Stimulated activated CD8-positive, alpha-beta memory T cell treated with anti-CD3 and anti-CD28 coated beads, Interleukin-4, amount 100 ng/mL, for 1 hour (primary cell): ENCODE measurements around the gene YWHAB.
"Not testable (repeated sequence)": the region's sequence is repeated elsewhere in the genome, so short reads cannot be mapped to it uniquely, and the experiment has no call there.

Experiments used
- DNase-seq, 2 donors: peaks; one replicate each; pipeline ENCODE4 v3.0.0-alpha.2; 2020; ENCODE audit warnings: low read depth in 2 of 2, low spot score in 1 of 2

YWHAB gene

DNA sequence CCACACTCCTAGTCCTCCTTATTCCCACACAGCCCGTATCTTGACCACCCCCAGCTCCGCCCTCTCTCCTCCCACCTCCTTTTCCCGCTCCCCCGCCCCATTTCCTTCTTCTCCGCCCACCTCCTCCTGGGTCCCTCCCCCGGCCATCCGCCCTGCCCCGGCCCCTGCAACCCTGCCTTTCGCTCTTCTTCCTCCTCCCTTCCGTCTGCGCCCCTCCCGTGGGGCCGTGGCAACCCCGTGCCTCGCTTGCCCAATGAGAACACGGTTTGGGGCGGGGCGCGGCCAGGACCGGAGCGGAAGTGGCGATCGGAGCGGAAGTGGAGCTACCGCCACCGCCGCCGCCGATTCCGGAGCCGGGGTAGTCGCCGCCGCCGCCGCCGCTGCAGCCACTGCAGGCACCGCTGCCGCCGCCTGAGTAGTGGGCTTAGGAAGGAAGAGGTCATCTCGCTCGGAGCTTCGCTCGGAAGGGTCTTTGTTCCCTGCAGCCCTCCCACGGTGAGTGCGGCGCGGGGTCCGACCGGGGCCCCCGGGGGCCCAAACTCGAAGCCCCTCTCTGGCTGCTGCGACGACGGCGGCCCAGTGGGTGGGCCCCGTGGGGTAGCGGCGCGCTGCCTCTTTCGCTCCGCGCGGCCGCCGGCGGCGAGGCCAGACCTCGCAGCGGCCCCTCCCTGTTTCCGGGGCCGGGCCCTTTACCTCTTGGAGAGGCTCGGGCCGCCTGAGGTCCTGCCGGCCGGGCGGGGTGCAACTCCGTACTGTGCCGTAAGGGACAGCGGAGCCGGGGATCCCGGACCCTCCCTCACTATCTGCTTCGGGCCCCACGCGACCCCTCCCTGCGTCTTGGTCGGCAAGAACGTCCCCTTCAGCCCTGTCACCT, at the start of gene YWHAB:
TSS of gene YWHAB (plus strand) at position 314 of the 874 bp plus-strand sequence. CDS start 15,829 bp downstream, outside the sequence.
- peak; percentile 91 to 97 for DNase-seq

DNA sequence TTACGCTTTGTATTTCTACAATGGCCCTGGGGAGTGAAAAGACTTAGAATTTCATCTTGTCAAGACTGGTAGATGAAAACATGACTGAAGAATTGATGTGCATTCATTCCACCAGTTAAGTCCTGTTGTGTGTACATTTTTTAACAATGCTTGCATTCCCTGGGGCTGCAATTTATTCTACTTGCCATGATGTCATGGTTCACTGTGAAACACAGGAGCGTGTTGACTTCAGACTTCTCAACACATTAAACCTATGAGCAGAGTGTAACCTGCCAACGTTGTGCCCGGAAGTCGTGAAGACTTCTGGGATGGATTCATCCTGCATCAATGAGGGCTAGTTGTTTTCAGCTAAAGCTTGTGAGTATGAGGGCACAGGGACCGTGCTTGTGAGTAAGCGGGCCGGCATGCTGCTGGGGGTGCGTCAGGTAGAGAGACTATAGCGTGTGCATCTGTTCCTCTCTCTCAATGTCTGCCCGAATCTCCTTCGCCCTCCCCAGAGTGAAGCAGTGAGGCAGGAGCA, 48.8 kb upstream of the YWHAB start:
- DNase-seq = no peak

GRCh38 chr20:44837946-44838345, 47.6 kb upstream of the YWHAB start:
- DNase-seq = no peak

DNA sequence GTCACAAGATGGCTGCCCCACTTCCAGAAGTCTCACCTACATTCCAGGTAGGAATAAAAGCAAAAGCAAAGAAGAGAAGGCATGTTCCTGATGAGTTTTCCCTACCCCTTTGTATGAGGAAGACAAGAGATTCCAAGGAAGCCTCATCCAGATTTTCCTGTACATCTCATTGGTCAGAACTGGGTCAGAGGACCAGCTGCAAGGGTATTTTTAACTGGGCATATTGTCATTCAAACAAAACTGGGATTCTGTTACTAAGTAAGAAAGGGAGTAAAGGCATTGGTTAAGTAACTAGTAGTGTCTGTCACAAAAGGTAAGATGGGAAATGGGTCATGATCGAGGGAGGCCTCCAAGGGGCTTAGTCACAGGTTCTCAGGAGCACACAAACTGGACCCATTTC, 47.0 kb upstream of the YWHAB start:
- DNase-seq = no peak

DNA sequence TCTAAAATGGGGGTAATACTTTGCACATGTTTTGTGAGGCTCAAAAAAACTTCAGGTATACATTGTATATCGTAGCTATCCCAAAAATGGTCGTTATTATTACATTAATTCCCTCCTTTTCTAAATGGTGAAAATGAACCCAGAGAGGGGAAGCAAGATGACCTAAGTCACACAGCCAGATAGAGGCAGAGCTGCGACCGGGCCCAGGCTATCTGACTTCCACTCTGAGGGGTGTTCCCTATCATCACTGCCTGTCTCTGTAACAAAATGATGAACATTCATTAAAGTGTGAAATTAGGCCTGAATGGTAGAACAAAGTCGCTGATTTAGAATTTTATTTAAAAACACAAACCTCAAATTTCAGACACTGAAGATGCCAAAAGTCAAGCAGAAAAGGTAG, 46.0 kb upstream of the YWHAB start:
- DNase-seq = no peak

DNA sequence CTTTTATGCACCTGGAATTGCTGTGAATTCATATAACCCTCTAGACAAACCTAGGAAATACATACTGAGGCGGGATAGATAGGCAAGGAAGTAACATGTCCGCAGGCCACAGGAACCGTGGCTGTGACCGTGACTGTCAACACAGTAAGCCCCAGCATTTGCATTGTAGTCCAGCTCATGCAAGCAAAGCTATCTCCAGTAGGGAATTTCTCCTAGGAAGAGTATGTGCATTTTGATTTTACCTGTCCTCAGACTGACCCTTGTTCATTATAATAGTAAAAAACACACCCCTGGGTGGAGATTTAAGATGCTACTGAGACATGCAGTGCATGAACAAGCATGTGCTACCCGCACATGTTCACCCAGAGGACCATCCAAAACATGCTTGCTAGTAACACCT, 44.7 kb upstream of the YWHAB start:
- DNase-seq = no peak

DNA sequence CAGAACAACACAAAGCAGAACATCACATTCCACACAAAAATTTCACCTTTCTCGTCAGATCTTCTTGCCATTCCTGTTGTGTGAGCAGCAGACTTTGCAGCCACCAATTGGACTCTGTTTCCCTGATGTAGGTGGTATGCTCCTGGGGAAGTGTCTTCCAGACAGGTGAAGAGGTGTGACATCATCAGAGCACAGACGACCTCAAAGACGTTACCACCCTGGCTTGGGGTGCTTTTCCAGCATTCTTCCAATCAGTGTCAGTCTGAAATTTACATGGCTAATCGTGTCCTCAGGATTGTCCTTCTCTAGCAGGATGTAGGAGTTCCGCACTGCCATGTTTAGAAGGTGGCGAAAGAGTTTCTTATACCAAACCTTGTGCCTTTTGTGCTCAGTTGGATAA, 43.5 kb upstream of the YWHAB start:
- DNase-seq = no peak

- DNase-seq = no peak
Measured at GRCh38 chr20:44843876-44844275, 41.6 kb upstream of the YWHAB start.

- no peak for DNase-seq
Measured at GRCh38 chr20:44848254-44849015, 37.1 kb upstream of the YWHAB start.

DNA sequence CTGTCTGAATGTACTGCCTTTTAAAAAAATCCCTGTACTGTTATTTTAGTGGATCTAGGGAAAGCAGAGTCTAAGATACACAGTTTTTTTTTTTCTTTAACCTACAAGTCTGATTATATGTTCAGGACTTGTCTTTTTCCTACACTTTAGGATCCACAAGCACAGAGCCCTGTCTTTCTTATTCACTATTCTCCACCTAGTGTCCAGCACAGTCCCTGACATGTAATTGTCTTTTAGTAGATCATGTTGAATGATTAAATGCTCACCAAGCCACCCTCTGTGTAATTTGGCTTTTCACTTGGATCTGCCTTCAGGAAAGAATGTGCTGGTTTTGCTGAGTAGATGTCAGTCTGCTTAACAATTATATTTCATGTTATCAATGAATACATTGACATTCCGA, 35.8 kb upstream of the YWHAB start:
- no peak for DNase-seq

DNA sequence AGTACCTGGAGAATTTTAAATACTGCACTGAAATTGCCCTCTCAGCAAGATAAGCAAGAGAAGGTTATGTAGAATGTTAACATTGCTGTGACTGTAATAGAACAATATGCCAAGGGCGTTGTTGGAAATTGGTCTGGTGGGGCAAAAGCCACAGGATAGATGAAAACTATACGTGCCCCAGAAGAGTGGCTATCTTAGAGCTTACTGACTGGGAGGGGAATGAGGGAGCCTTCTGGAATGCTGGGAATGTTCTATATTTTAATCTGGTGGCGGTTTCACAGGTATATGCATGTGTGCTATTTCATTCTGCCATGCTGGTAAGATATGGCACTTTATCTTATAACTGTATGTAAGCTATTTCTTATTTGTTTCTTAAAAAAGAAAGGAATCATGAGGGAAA, 35.2 kb upstream of the YWHAB start:
- DNase-seq = no peak

GRCh38 chr20:44850837-44851236, 34.7 kb upstream of the YWHAB start:
- no peak for DNase-seq

DNA sequence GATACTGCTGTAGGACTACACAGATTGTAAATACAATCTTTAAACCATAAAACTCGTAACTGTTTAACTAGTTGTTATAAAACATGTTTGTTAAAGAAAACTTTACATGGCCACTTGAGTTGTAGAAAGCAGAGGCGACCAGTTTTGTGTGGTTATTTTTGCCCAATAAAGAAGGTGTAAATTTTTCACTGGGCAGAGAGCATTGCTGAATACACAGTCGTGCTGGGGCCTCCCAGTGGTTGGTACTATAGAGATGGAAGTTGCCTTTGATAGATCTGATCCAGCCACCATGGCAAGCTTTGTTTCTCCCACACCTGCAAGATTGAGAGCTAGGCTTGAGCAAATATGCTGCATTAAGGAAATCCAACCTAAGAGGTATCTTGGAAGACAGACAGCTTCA, 34.0 kb upstream of the YWHAB start:
- no peak for DNase-seq

DNA sequence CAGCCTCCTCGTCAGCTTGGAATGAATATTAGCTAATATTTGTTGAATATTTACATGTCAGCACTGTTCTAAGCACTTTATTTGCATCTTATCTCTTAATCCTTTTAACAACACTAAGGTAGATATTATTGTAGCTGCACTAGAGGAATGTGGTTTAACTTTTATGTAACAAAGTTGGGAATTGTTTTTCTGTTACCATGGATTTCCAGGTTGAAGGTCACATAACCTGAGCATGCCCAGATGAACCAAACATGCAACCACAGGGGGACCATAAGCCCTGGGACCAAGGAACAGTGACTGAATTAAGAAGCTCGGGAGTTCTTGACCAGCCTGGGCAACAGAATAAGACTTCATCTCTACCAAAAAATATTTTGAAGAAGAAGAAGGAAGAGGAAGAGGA, 29.1 kb upstream of the YWHAB start:
- DNase-seq = no peak

GRCh38 chr20:44856856-44857448, 28.6 kb upstream of the YWHAB start:
- DNase-seq = no peak

DNA sequence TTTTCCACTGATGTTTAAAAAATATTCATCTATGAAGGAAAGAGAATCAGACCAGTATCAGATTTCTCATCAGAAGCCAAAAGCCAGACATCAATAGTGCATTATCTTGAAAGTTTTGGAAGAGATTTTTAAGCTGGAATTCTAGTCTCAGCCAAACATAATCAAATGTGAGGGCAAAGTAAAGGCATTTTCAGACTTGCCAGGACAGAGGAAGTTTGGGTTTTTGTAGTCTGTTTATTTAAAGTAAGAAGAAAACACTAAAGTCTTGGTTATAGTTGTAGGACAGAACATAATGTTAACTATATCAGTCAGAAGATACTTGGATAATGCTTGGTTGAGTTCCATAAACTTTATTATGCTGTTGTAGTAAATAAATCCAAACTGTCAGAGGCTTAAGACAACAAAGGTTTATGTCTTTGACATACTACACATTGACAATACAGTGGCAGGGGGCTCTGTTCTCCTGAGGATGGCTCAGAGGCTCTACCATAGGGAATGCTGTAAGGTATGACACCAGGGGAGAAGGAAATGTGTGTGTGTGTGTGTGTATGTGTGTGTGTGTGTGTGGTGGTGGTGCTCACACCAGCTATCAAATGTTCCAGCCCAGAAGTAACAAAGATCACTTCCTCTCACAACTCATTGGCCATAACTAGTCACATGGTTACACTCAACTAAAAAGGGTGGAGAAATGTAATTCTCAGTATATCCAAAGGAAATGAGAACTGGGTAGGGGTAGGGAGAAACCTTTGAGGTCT, 26.7 kb upstream of the YWHAB start:
- DNase-seq = no peak

GRCh38 chr20:44861531-44862006, 23.9 kb upstream of the YWHAB start:
- DNase-seq = no peak

DNA sequence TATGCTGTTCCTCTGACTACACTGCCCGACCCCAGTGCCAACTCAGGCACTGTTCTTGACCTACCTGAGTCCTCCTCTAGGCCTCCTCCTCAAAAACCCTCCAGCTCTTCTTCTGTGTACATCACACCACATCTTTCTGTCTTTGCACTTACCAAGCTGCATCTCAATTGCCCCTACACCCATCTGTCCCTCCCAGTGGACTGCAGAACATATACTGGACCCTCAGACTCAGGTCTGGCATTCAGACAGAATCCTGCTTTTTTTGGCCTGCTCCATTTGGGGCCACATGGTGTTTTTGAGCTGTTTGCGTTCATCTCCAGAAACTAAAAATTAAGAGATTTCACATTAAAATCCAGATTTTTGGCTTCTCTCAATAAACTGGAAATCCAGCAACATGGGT, 23.2 kb upstream of the YWHAB start:
- DNase-seq = no peak

DNA sequence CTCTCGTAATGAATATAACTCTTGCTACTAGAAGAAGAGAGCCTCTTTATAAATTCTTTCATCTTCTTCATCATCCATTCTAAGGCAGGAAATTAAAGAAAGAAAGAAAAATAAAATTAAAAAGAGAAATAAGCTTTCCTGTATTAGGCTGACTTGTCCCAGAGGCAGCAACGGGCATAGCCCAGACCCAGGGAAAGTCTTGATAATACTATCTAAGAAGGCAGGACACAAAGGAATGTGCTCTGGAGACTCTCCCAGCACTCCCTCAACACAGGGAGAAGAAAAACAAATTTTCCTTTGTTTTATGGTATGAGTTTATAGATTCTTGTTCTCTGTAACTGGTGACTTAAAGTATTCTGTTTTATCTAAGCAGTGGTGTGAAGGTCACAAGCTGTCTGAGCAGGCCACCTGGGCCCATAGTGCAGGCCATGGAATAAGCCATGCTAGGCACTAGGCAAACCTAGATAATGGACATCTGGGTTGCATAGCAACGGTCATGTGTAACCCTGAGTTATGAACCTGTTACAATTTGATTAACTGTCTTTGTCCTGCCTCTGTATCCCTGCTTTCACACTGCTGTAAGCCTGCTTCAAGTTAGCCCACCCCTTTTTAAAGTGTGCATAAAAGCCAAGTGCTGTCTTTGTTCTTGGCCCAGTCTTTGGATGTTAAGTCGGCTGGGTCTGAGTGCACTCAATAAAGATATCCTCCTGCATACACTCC, 22.0 kb upstream of the YWHAB start:
- DNase-seq = not testable (repeated sequence)

DNA sequence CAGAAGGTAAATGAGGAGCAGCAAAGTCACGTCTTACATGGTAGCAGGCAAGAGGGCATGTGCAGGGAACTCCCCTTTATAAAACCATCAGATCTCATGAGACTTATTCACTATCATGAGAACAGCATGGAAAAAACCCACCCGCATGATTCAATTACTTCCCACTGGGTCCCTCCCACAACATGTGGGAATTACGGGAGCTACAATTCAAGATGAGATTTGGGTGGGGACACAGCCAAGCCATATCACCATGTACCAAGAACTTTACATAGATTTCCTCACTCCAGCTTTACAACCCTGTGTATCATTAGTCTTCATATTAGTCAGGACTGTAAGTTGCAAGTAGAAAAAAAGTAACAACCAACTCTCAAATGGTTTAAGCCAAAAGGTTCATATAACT, 21.0 kb upstream of the YWHAB start:
- not testable (repeated sequence) for DNase-seq
